Osteocyte (in vitro differentiated cells): ENCODE results near the gene MGST2. TPM values are rescaled to one million over a fixed set of nuclear protein-coding genes. Genes with fewer than 3 reads are reported as not detected.

Experiments
- DNase-seq: peaks from one replicate; pipeline ENCODE4 v3.0.0; 2021; ENCODE audit warnings: mixed read lengths; ENCODE audit not compliant: unreplicated experiment; ENCODE audit errors: extremely low spot score
- H3K27ac Mint-ChIP-seq: one replicate; pipeline ENCODE4 v1.8.0; 2021; ENCODE audit warnings: mild to moderate bottlenecking, mixed read lengths; ENCODE audit not compliant: unreplicated experiment
- H3K27me3 Mint-ChIP-seq: one replicate; pipeline ENCODE4 v1.8.0; 2021; ENCODE audit warnings: mixed read lengths; ENCODE audit not compliant: unreplicated experiment
- H3K36me3 Mint-ChIP-seq: one replicate; pipeline ENCODE4 v1.8.0; 2021; ENCODE audit warnings: mixed read lengths; ENCODE audit not compliant: unreplicated experiment
- H3K4me1 Mint-ChIP-seq: one replicate; pipeline ENCODE4 v1.8.0; 2021; ENCODE audit warnings: mixed read lengths; ENCODE audit not compliant: unreplicated experiment
- H3K4me3 Mint-ChIP-seq: one replicate; pipeline ENCODE4 v1.8.0; 2021; ENCODE audit warnings: mild to moderate bottlenecking, moderate library complexity, mixed read lengths; ENCODE audit not compliant: unreplicated experiment
- H3K9me3 Mint-ChIP-seq: one replicate; pipeline ENCODE4 v1.8.0; 2021; ENCODE audit warnings: mixed read lengths; ENCODE audit not compliant: unreplicated experiment
- total RNA-seq: library from RNA; stranded (reverse); gene quantifications from 2 replicates; pipeline ENCODE4 v1.2.1, GENCODE V29; 2021
- TF ChIP-seq, protein P1 (sequence below): fragments of 200-600 bp; sonication (generic); IDR thresholded peaks from 2 replicates; pipeline ENCODE4 v1.5.0; 2021; ENCODE audit warnings: antibody characterized with exemption, mild to moderate bottlenecking, moderate library complexity

The MGST2 gene
- total RNA-seq, 1 donor from 2014 or later, result 29.9 TPM

DNA sequence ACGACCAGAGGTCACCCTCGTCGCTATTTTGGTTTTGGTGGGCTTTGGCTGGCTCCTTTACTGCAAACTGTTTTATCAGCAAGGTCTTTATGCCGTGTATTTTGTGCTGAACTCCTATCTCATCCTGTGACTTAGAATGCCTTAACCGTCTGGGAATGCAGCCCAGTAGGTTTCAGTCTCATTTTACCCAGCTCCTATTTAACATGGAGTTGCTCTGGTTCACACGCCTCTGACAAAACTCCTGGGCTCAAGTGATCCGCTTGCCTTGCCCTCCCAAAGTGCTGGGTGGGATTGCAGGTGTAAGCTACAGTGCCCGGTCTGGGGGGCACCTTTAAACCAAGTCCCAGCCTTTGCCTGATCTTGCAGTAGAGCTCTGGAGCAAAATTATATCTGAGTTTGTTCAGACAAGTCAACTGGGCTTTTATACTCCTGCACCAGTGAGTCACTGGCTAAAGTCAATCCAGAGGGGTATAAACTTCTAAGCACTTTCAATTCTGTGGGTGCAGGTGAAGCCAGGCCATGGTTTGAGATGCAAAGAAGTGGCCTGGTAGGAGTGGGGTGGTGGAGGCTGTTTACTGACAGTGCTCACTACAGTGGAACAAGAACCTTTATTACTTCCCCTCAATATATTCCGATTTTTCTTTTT, 50.2 kb downstream of the MGST2 start:
- H3K27ac Mint-ChIP-seq, result no peak overlapping the region
- H3K4me3 Mint-ChIP-seq, result no peak overlapping the region
- H3K27me3 Mint-ChIP-seq, result no peaks in the 10 kb centered on the region
- peaks cover 24% of the 10 kb centered on the region for H3K36me3 Mint-ChIP-seq
- H3K9me3 Mint-ChIP-seq, result no peaks in the 10 kb centered on the region
- TF ChIP-seq, protein P1, sequence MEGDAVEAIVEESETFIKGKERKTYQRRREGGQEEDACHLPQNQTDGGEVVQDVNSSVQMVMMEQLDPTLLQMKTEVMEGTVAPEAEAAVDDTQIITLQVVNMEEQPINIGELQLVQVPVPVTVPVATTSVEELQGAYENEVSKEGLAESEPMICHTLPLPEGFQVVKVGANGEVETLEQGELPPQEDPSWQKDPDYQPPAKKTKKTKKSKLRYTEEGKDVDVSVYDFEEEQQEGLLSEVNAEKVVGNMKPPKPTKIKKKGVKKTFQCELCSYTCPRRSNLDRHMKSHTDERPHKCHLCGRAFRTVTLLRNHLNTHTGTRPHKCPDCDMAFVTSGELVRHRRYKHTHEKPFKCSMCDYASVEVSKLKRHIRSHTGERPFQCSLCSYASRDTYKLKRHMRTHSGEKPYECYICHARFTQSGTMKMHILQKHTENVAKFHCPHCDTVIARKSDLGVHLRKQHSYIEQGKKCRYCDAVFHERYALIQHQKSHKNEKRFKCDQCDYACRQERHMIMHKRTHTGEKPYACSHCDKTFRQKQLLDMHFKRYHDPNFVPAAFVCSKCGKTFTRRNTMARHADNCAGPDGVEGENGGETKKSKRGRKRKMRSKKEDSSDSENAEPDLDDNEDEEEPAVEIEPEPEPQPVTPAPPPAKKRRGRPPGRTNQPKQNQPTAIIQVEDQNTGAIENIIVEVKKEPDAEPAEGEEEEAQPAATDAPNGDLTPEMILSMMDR, result no peak
- no peak for DNase-seq
- H3K4me1 Mint-ChIP-seq, result peaks cover 3% of the 10 kb centered on the region

- no peak for DNase-seq
- H3K27me3 Mint-ChIP-seq, result no peaks in the 10 kb centered on the region
- TF ChIP-seq, protein P1, result no peak
- no peaks in the 10 kb centered on the region for H3K4me1 Mint-ChIP-seq
- no peaks in the 10 kb centered on the region for H3K9me3 Mint-ChIP-seq
- no peak overlapping the region for H3K27ac Mint-ChIP-seq
- peaks cover 24% of the 10 kb centered on the region for H3K36me3 Mint-ChIP-seq
- H3K4me3 Mint-ChIP-seq, result no peak overlapping the region
Measured at GRCh38 chr4:139718358-139718757, 52.7 kb downstream of the MGST2 start.

- no peak for DNase-seq
- H3K4me1 Mint-ChIP-seq, result no peaks in the 10 kb centered on the region
- TF ChIP-seq, protein P1, result no peak
- H3K27ac Mint-ChIP-seq, result no peak overlapping the region
- H3K9me3 Mint-ChIP-seq, result no peaks in the 10 kb centered on the region
- H3K36me3 Mint-ChIP-seq, result peaks cover 24% of the 10 kb centered on the region
- no peak overlapping the region for H3K4me3 Mint-ChIP-seq
- no peaks in the 10 kb centered on the region for H3K27me3 Mint-ChIP-seq
Measured at GRCh38 chr4:139718833-139719232, 53.2 kb downstream of the MGST2 start.

- Mint-ChIP-seq H3K36me3 (peaks cover 19% of the 10 kb centered on the region), H3K9me3 (no peaks in the 10 kb centered on the region), H3K4me3 (no peak overlapping the region), H3K27ac (no peak overlapping the region), H3K27me3 (no peaks in the 10 kb centered on the region), H3K4me1 (no peaks in the 10 kb centered on the region)
- no peak for DNase-seq
- TF ChIP-seq, protein P1, result no peak
Measured at GRCh38 chr4:139719381-139720101, 53.9 kb downstream of the MGST2 start.

GRCh38 chr4:139720806-139721205, 55.2 kb downstream of the MGST2 start:
- H3K4me3 Mint-ChIP-seq, result no peak overlapping the region
- peaks cover 19% of the 10 kb centered on the region for H3K36me3 Mint-ChIP-seq
- no peaks in the 10 kb centered on the region for H3K9me3 Mint-ChIP-seq
- DNase-seq, result no peak
- H3K27ac Mint-ChIP-seq, result no peak overlapping the region
- H3K27me3 Mint-ChIP-seq, result no peaks in the 10 kb centered on the region
- TF ChIP-seq, protein P1, result no peak
- no peaks in the 10 kb centered on the region for H3K4me1 Mint-ChIP-seq
